ENCODE data around the gene SLC2A4.

DNA sequence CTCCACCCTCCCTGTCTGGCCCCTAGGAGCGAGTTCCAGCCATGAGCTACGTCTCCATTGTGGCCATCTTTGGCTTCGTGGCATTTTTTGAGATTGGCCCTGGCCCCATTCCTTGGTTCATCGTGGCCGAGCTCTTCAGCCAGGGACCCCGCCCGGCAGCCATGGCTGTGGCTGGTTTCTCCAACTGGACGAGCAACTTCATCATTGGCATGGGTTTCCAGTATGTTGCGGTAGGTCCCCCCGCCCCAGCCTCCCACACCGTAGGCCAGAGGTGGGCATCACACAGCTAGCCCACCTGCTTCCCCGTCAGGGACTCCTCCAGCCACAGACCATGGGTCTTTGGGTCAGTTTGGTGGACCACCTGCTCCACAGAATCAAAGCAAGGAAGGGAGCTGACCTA lies 4.2 kb downstream of the SLC2A4 start:
- TF ChIP-seq, protein P1, sequence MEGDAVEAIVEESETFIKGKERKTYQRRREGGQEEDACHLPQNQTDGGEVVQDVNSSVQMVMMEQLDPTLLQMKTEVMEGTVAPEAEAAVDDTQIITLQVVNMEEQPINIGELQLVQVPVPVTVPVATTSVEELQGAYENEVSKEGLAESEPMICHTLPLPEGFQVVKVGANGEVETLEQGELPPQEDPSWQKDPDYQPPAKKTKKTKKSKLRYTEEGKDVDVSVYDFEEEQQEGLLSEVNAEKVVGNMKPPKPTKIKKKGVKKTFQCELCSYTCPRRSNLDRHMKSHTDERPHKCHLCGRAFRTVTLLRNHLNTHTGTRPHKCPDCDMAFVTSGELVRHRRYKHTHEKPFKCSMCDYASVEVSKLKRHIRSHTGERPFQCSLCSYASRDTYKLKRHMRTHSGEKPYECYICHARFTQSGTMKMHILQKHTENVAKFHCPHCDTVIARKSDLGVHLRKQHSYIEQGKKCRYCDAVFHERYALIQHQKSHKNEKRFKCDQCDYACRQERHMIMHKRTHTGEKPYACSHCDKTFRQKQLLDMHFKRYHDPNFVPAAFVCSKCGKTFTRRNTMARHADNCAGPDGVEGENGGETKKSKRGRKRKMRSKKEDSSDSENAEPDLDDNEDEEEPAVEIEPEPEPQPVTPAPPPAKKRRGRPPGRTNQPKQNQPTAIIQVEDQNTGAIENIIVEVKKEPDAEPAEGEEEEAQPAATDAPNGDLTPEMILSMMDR (IDR thresholded peaks at IDR 0.05), result no peak
- TF ChIP-seq POLR2A (IDR thresholded peaks at IDR 0.05), result no peak
